SK-MEL-5 (cell line): Measurements from ENCODE around the gene PLXNA4. TPM values are rescaled to one million over a fixed set of nuclear protein-coding genes. Genes with fewer than 3 reads are reported as not detected.
A peak's percentile ranks its signal among the peaks of the same experiment; 100 is the strongest.

ENCODE experiments used
- DNase-seq: peaks from one replicate; pipeline ENCODE4 v3.0.0-alpha.2; 2016; ENCODE audit warnings: low read depth, low spot score
- in situ Hi-C: cut with HindIII; loops from 2 replicates; pipeline ENCODE4 v1.10.0; 2016; ENCODE audit warnings: low sequenced_read_pairs, high pct_unique_total_duplicates, low pct_unique_long_range_greater_than_20kb
- total RNA-seq: library from RNA; depleted of rRNA; stranded (reverse); fragments of >200 nt; shearing (Covaris generic); gene quantifications from 2 replicates; pipeline ENCODE4 v1.2.3, GENCODE V29; 2014

The PLXNA4 gene
- total RNA-seq, 1 experiment from 2014 or later = 0.18 TPM

DNA sequence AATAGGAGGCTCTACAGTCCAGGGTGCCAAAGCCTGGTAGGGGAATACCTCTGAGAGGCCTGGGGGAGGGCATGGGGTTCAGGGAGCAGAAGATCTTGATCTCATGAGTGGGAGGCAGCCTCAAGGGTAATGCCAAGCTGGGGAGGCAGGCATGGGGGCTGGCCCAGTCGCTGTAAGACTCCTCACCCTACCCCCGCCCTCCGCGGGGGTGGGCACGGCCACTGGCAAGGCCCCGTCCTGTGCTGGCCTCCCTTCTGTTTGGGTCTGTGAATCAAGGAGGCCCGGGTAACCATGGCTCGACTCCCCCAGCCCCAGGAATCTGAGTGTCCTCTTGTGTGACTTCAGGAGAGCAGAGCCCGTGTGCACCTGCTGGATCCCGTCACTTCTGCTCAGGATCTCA, 473.9 kb downstream of the PLXNA4 start:
- DNase-seq = no peak
- in situ Hi-C loops = no loop called here

DNA sequence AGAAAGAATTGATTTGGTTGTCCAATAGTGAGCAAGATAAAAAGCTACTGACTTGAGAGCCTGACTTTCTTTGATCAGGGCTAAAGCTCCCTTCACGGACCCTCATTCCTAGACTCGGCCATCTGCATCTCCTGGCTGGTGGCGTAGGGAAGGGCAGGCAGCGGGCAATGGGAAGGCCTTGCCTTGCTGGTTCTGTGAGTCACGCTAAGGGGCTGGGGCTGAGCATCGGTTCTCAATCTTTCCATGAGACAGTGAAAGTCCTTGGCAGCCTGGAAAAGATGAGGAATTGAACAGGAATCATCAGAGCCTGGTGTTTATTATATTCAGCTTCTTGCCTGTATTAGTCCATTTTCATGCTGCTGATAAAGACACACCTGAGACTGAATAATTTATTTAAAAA, 475.3 kb downstream of the PLXNA4 start:
- in situ Hi-C loops = no loop called here

DNA sequence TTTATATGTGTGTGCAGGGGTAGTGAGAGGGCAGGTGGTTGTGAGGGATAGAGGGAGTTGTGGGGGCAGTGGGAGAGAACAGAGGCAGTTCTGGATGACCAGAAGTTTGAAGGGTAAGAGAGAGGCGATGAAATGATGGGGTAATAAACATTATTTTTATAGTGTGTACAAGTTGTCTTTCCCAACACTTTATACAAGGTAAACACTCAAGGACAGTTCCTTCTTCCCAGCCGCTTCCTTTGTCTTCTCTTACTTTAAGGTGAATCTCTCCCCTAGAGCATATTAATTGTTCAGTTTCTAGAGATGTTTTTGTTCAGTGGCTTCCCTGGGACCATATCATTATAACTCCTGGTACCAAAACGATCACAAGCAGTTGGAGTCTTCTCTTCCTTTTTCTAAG, 475.8 kb downstream of the PLXNA4 start:
- in situ Hi-C loops = no loop called here
- no peak for DNase-seq

More for the DNA sequence above, 475.3 kb downstream of the PLXNA4 start:
- DNase-seq = no peak

GRCh38 chr7:132099163-132099562, 477.1 kb downstream of the PLXNA4 start:
- no peak for DNase-seq
- in situ Hi-C loops = no loop called here

- DNase-seq = no peak
- in situ Hi-C loops = no loop called here
These were observed 477.9 kb downstream of the PLXNA4 start for GRCh38 chr7:132098327-132098726.

- DNase-seq = no peak
- in situ Hi-C loops = no loop called here
These were observed 478.6 kb downstream of the PLXNA4 start for GRCh38 chr7:132097550-132098134.

- no peak for DNase-seq
- in situ Hi-C loops = no loop called here
These were observed 481.0 kb downstream of the PLXNA4 start for GRCh38 chr7:132095111-132095765.

DNA sequence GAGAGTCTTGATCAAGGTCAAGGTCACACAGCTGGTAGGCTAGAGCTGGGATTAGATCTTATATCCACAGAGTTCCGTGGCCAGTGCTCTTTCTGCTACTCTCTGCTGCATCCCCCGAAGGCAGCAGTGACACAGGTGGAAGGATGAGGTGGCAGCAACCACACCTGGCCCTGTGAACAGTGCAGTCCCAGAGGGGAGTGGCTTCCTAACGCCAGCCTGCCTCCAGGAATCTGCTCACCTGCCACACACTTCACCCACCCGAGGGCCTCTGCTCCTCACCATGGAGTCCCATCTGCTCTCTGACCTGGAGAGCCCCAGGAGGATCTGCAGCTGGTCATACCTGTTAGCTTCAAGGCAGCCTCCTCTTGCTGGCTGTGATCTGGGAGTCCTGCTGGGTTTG, 484.2 kb downstream of the PLXNA4 start:
- in situ Hi-C loops = no loop called here
- no peak for DNase-seq

DNA sequence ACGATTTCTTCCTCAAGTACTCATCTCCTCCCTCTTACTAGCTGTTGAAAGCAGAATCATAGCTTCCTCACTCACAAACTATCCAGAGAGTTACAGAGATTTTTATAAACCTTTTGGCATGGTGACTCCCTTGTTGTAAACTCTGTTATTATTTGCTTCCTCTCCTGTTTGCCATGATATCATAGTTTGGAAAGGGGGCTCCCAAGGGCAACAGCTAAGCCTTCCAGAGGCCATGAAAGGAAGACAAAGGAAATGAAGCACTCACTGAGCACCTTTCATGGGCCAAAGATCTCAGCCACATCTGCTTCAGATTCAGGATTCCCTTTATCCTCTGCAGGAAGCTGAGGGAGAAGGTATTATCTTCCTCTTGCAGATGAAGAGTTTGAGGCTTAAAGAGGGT, 484.6 kb downstream of the PLXNA4 start:
- DNase-seq = no peak
- in situ Hi-C loops = no loop called here

DNA sequence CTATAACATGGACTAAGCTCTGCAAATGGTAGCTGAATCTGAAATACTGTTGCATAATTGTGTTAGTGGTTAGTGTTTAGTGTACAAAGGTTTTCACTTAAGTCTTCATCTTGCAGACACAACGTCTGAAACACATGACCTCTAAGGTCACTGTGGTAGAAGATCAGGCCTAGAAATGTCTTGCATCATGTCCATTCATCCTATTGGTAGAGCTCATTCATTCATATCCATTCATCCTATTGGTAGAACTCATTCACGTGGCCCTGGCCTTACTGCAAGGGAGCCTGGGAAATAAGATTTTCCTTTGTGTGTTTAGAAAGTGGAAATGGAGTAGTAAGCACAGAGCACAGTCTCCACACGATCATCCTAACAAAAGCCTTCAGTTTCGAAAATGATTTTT, 485.8 kb downstream of the PLXNA4 start:
- DNase-seq = peak; percentile 34

DNA sequence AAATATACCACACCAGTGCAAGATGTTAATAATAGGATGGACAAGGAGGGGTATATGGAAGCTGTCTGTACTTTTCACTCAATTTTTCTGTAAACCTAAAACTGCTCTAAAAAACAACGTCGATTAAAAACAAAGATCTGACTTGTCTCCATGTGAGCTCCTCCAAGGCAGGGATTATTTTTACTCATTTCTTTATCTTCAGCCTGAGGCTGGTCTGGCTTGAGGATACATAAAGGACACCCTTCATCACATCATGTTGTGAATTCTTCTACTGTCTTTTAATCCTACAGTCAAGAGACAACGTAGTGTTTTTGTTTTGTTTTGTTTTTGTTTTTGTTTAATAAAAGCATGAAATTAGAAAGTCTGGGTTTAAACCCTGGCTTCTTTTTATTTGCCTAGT, 486.9 kb downstream of the PLXNA4 start:
- DNase-seq = peak; percentile 58
- in situ Hi-C loops = no loop called here

More for the DNA sequence above, 485.8 kb downstream of the PLXNA4 start:
- in situ Hi-C loops = no loop called here

GRCh38 chr7:132087421-132087820, 488.8 kb downstream of the PLXNA4 start:
- in situ Hi-C loops = no loop called here
- no peak for DNase-seq

GRCh38 chr7:132084776-132085388, 491.4 kb downstream of the PLXNA4 start:
- DNase-seq = peak; percentile 8
- in situ Hi-C loops = no loop called here

GRCh38 chr7:132083537-132084123, 492.6 kb downstream of the PLXNA4 start:
- in situ Hi-C loops = no loop called here

DNA sequence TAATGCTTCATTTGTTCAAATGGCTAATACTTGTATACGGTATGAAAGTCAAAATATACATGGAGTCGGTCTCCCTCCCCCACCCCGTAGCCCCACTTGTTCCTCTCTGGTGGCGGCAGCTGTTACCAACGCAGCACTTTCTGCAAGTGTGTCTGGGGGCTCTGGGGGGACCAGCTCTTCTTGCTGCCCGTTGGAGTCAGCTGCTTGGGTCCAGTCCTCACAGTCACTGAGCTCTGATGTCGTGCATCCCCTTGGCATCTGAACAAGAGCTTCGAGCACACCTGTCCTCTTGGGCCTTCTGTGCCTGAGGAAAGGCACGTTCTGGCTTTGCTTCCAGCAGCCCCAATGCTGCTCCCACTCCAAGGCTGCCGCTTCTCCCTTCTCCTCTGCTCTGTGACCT, 493.1 kb downstream of the PLXNA4 start:
- in situ Hi-C loops = no loop called here
- DNase-seq = no peak

More at GRCh38 chr7:132083537-132084123, 492.6 kb downstream of the PLXNA4 start:
- no peak for DNase-seq

DNA sequence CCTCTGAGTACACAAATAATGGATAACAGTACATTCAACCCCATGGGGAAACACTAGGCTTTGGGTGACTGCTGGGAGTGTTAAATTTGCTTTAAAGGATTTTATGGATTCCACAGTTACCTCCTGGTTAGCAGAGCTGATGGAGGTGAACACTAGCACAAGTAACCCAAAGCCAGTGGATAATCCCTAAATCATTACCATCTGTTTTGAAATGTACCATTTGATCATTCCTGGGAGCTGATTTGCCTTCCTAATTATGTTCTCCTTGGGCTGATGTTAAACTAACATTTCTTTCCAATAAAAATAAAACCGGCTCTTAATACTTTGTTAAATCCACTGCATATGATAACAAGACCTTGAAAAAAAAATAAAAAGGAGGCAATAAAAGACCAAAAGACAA, 493.9 kb downstream of the PLXNA4 start:
- no peak for DNase-seq
- in situ Hi-C loops = no loop called here

DNA sequence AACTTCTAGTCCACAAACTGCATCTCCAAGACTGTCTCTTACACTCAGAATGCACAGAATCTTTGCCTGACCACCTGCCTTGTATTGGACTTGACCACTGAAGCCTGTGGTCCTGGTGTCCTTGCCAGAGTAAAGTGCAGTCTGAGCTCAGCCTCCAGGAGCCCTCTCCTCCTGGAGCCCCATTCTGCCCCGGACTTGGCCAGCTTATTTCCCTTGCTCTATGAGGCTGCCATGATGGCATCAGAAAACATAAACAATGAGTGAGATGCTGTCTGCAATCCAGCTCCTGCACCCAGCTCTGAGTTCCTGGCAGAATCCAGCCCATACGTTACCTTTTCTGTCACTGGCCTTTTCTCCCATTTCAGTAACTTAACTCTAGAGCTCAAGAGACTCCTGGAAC, 494.6 kb downstream of the PLXNA4 start:
- DNase-seq = no peak
- in situ Hi-C loops = no loop called here

DNA sequence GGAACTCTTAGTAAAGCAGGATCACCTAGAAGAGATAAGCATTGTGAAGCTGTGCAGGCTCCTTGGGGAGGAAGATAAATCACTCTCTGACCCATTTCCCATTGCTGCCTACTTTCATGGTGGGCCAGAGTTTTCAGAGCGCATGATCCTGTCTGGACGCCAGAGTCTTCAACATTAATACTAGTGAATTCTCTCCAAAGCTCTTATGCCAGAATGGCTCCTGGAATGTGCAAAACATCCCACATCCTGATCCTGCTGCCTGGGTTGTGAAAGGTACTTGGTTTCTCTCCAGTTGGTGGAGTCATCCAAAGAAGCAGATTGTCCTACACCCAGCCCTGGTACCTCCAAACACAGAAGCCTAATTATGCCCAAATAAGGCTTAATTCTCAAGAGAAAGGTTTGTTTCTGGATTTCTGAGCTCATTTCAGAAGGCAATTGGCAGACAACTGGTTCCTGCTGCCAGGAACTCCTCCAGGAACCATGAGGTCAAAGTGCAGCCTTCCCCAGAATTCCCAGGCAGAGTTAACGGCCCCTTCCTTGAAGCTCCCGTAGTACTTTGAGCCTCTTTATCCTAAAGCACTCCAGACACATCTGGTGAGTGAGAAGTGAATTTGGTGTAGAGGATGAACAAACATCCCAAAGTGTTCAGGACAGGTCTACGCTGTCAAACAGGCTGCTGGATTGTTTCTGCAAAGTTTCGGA, 495.2 kb downstream of the PLXNA4 start:
- DNase-seq = no peak

More for the DNA sequence above, 495.2 kb downstream of the PLXNA4 start:
- in situ Hi-C loops = no loop called here
